ENCODE results near the gene ESYT1. TPM values are rescaled to one million over a fixed set of nuclear protein-coding genes. Genes with fewer than 3 reads are reported as not detected.

ESYT1 gene
- polyA plus RNA-seq, 1 donor from 2014 or later: 19.6 TPM

- Histone ChIP-seq H3K79me2 (replicated peaks; ENCODE audit: insufficient read depth, low read length) (no peaks in the 10 kb centered on the region), H3K27me3 (ENCODE audit: insufficient read depth, low read depth, low read length) (no peaks in the 10 kb centered on the region), H3K4me2 (ENCODE audit: low read length) (no peak overlapping the region), H3K36me3 (ENCODE audit: insufficient read depth, low read length) (no peaks in the 10 kb centered on the region), H3F3A (ENCODE audit: insufficient read depth, low read length, poor library complexity, severe bottlenecking) (no peaks in the 10 kb centered on the region), H3K9me2 (ENCODE audit: insufficient read depth, low read length) (no peaks in the 10 kb centered on the region), H3K9ac (ENCODE audit: low read length) (no peak overlapping the region), H4K20me1 (ENCODE audit: insufficient read depth) (no peaks in the 10 kb centered on the region), H2AFZ (ENCODE audit: low read depth, low read length) (no peak overlapping the region), H3K9me3 (ENCODE audit: low read length) (no peaks in the 10 kb centered on the region), H3K27ac (ENCODE audit: low read length) (no peak overlapping the region), H3K4me3 (ENCODE audit: low read length) (no peak overlapping the region)
- TF ChIP-seq REST (IDR thresholded peaks at IDR 0.05; ENCODE audit: borderline replicate concordance) (no peak), EP300 (conservative IDR thresholded peaks at IDR 0.05; ENCODE audit: poor library complexity, severe bottlenecking) (no peak), RAD21 (conservative IDR thresholded peaks at IDR 0.05) (no peak), CTCF (IDR thresholded peaks at IDR 0.05; ENCODE audit: poor library complexity, severe bottlenecking) (no peak), EZH2 (IDR thresholded peaks at IDR 0.05; ENCODE audit: borderline replicate concordance, insufficient read depth, low read length, poor library complexity, severe bottlenecking) (no peak), TAF1 (IDR thresholded peaks at IDR 0.05; ENCODE audit: low read depth) (no peak), SMC3 (conservative IDR thresholded peaks at IDR 0.05; ENCODE audit: poor library complexity) (no peak), MXI1 (conservative IDR thresholded peaks at IDR 0.05; ENCODE audit: poor library complexity, severe bottlenecking) (no peak), POLR2AphosphoS5 (IDR thresholded peaks at IDR 0.05) (no peak)
Measured at GRCh38 chr12:56145217-56145616, 17.1 kb downstream of the ESYT1 start.

- H3K4me2 ChIP-seq (ENCODE audit: low read length): no peak overlapping the region
- no peaks in the 10 kb centered on the region for H3K9me2 ChIP-seq (ENCODE audit: insufficient read depth, low read length)
- no peak overlapping the region for H3K9ac ChIP-seq (ENCODE audit: low read length)
- H3K79me2 ChIP-seq (replicated peaks; ENCODE audit: insufficient read depth, low read length): no peaks in the 10 kb centered on the region
- H3K36me3 ChIP-seq (ENCODE audit: insufficient read depth, low read length): no peaks in the 10 kb centered on the region
- peaks cover under 1% of the 10 kb centered on the region for H3F3A ChIP-seq (ENCODE audit: insufficient read depth, low read length, poor library complexity, severe bottlenecking)
- TF ChIP-seq EP300 (conservative IDR thresholded peaks at IDR 0.05; ENCODE audit: poor library complexity, severe bottlenecking) (no peak), REST (IDR thresholded peaks at IDR 0.05; ENCODE audit: borderline replicate concordance) (no peak), SMC3 (conservative IDR thresholded peaks at IDR 0.05; ENCODE audit: poor library complexity) (no peak), MXI1 (conservative IDR thresholded peaks at IDR 0.05; ENCODE audit: poor library complexity, severe bottlenecking) (no peak), RAD21 (conservative IDR thresholded peaks at IDR 0.05) (no peak), EZH2 (IDR thresholded peaks at IDR 0.05; ENCODE audit: borderline replicate concordance, insufficient read depth, low read length, poor library complexity, severe bottlenecking) (no peak), CTCF (IDR thresholded peaks at IDR 0.05; ENCODE audit: poor library complexity, severe bottlenecking) (no peak)
- no peak overlapping the region for H3K27ac ChIP-seq (ENCODE audit: low read length)
- no peaks in the 10 kb centered on the region for H3K27me3 ChIP-seq (ENCODE audit: insufficient read depth, low read depth, low read length)
- H3K4me3 ChIP-seq (ENCODE audit: low read length): no peak overlapping the region
- no peak overlapping the region for H2AFZ ChIP-seq (ENCODE audit: low read depth, low read length)
- no peaks in the 10 kb centered on the region for H3K9me3 ChIP-seq (ENCODE audit: low read length)
- no peaks in the 10 kb centered on the region for H4K20me1 ChIP-seq (ENCODE audit: insufficient read depth)
Measured at GRCh38 chr12:56146492-56147460, 18.7 kb downstream of the ESYT1 start.
